H1 (cell line): ENCODE measurements around the gene RIIAD1. TPM values are rescaled to one million over a fixed set of nuclear protein-coding genes. Genes with fewer than 3 reads are reported as not detected.

Source experiments
- CTCF ChIA-PET: fragments of 300-600 bp; sonication (Branson Sonifier 250); formaldehyde crosslinking; loops from one replicate; lab custom pipeline; 2021; ENCODE audit not compliant: partially characterized antibody; lab: Charles Lee
- POLR2A ChIA-PET: fragments of 300-600 bp; sonication (Branson Sonifier 250); formaldehyde crosslinking; loops from one replicate; lab custom pipeline; 2021; ENCODE audit warnings: inconsistent platforms; ENCODE audit not compliant: partially characterized antibody; lab: Charles Lee
- DNase-seq, 2 experiments: peaks; one replicate each; pipeline versions ENCODE4 v3.0.0 to v3.0.0-alpha.2; 2010 to 2022; ENCODE audit warnings: low spot score in 2 of 2, low read depth in 1 of 2, mixed read lengths in 1 of 2
- FAIRE-seq: peaks from 2 replicates; lab custom pipeline; 2011; peaks lifted over from hg19 to GRCh38; lab: Jason Lieb, UNC
- H2AFZ ChIP-seq: 2 replicates; pipeline ENCODE4 v1.8.1; 2012; ENCODE audit warnings: low read length, inconsistent platforms
- H2AK5ac ChIP-seq: 2 replicates; pipeline ENCODE4 v1.6.1; 2013; ENCODE audit warnings: low read depth, low read length
- H2BK120ac ChIP-seq: replicated peaks from 2 replicates; pipeline ENCODE3; 2013; ENCODE audit warnings: low read depth, low read length, inconsistent platforms
- H2BK12ac ChIP-seq: 2 replicates; pipeline ENCODE4 v1.6.1; 2013; ENCODE audit warnings: low read depth, low read length
- H2BK15ac ChIP-seq: 2 replicates; pipeline ENCODE4 v1.6.1; 2013; ENCODE audit warnings: low read length
- H2BK20ac ChIP-seq: 2 replicates; pipeline ENCODE4 v1.6.1; 2013; ENCODE audit warnings: low read length
- H2BK5ac ChIP-seq: 2 replicates; pipeline ENCODE4 v1.6.1; 2013; ENCODE audit warnings: low read depth, low read length
- H3K14ac ChIP-seq: 2 replicates; pipeline ENCODE4 v1.6.1; 2013; ENCODE audit warnings: inconsistent platforms; ENCODE audit not compliant: insufficient read length
- H3K18ac ChIP-seq: 2 replicates; pipeline ENCODE4 v1.6.1; 2013; ENCODE audit warnings: low read length; ENCODE audit errors: extremely low read depth
- H3K23ac ChIP-seq: 2 replicates; pipeline ENCODE4 v1.6.1; 2013; ENCODE audit warnings: inconsistent platforms; ENCODE audit not compliant: insufficient read length
- H3K23me2 ChIP-seq: 2 replicates; pipeline ENCODE4 v1.6.1; 2013; ENCODE audit warnings: low read depth, low read length
- H3K27ac ChIP-seq: 2 replicates; pipeline ENCODE4 v1.6.1; 2011; ENCODE audit warnings: low read depth, low read length, inconsistent platforms
- H3K27me3 ChIP-seq, 4 experiments: replicated peaks in 1 of 4; 1 replicate in 1 of 4; 2 replicates in 3 of 4; pipeline versions ENCODE4 v1.6.1 to v1.8.1; 2011 to 2013; ENCODE audit warnings: low read length in 3 of 4, mild to moderate bottlenecking in 3 of 4, inconsistent platforms in 2 of 4, mixed read lengths in 2 of 4, moderate library complexity in 1 of 4; ENCODE audit not compliant: control insufficient read depth in 3 of 4, insufficient read depth in 3 of 4; ENCODE audit errors: extremely low read depth in 1 of 4
- H3K36me3 ChIP-seq, 4 experiments: 2 replicates each; pipeline versions ENCODE4 v1.6.1 to v1.8.1; 2011 to 2013; ENCODE audit warnings: mild to moderate bottlenecking in 4 of 4, low read length in 3 of 4, moderate library complexity in 2 of 4, control low read depth in 1 of 4, inconsistent platforms in 1 of 4; ENCODE audit not compliant: insufficient read depth in 4 of 4, control insufficient read depth in 2 of 4
- H3K4ac ChIP-seq: replicated peaks from 2 replicates; pipeline ENCODE3; 2013; ENCODE audit warnings: low read length, low read depth, mixed read lengths, inconsistent platforms; ENCODE audit not compliant: insufficient read length
- H3K4me1 ChIP-seq, 4 experiments: replicated peaks in 1 of 4; 1 replicate in 1 of 4; 2 replicates in 3 of 4; pipeline versions ENCODE4 v1.6.1 to v1.8.1; 2011 to 2013; ENCODE audit warnings: low read length in 3 of 4, inconsistent platforms in 2 of 4, mixed read lengths in 1 of 4; ENCODE audit not compliant: insufficient read depth in 4 of 4, control insufficient read depth in 3 of 4
- H3K4me2 ChIP-seq, 2 experiments: 2 replicates each; pipeline versions ENCODE4 v1.6.1 to v1.8.1; 2011 to 2013; ENCODE audit warnings: low read depth in 2 of 2, low read length in 2 of 2, control low read depth in 1 of 2, inconsistent platforms in 1 of 2, mild to moderate bottlenecking in 1 of 2; ENCODE audit not compliant: insufficient read depth in 1 of 2
- H3K4me3 ChIP-seq, 4 experiments: fragments of 200-600, 300-600 bp in 1 of 4; sonication (generic), shearing (Covaris generic), sonication (Bioruptor Twin) in 1 of 4; 2 replicates each; pipeline versions ENCODE4 v1.5.1 to v1.8.1; 2011 to 2016; ENCODE audit warnings: low read length in 4 of 4, low read depth in 3 of 4, control low read depth in 2 of 4, inconsistent platforms in 2 of 4, mild to moderate bottlenecking in 2 of 4, mixed read lengths in 1 of 4, moderate library complexity in 1 of 4; ENCODE audit not compliant: insufficient read depth in 2 of 4; ENCODE audit errors: extremely low read depth in 1 of 4
- H3K56ac ChIP-seq: replicated peaks from 2 replicates; pipeline ENCODE3; 2013; ENCODE audit warnings: low read depth, mild to moderate bottlenecking, mixed read lengths, low read length, inconsistent platforms; ENCODE audit not compliant: insufficient read length
- H3K79me1 ChIP-seq: 2 replicates; pipeline ENCODE4 v1.6.1; 2013; ENCODE audit warnings: low read depth, low read length, control low read depth
- H3K79me2 ChIP-seq, 2 experiments: 2 replicates each; pipeline versions ENCODE4 v1.6.1 to v1.8.1; 2012 to 2013; ENCODE audit warnings: low read length in 2 of 2, mild to moderate bottlenecking in 2 of 2, inconsistent platforms in 1 of 2; ENCODE audit not compliant: insufficient read depth in 2 of 2, control insufficient read depth in 1 of 2
- H3K9ac ChIP-seq, 4 experiments: replicated peaks in 1 of 4; 1 replicate in 1 of 4; 2 replicates in 3 of 4; pipeline versions ENCODE4 v1.6.1 to v1.8.1; 2011 to 2013; ENCODE audit warnings: low read depth in 3 of 4, low read length in 3 of 4, control low read depth in 2 of 4, mild to moderate bottlenecking in 2 of 4, moderate library complexity in 2 of 4, inconsistent platforms in 1 of 4; ENCODE audit errors: extremely low read depth in 1 of 4
- H3K9me3 ChIP-seq, 2 experiments: 2 replicates each; pipeline versions ENCODE4 v1.6.1 to v1.8.1; 2012 to 2013; ENCODE audit warnings: mild to moderate bottlenecking in 2 of 2, moderate library complexity in 2 of 2, control low read depth in 1 of 2, inconsistent platforms in 1 of 2, low read depth in 1 of 2, low read length in 1 of 2, mixed read lengths in 1 of 2; ENCODE audit not compliant: insufficient read depth in 2 of 2
- H4K20me1 ChIP-seq, 2 experiments: replicated peaks in 1 of 2; 2 replicates each; pipeline versions ENCODE3 to v1.8.1; 2011 to 2013; ENCODE audit warnings: inconsistent platforms in 2 of 2, low read length in 2 of 2, mild to moderate bottlenecking in 1 of 2; ENCODE audit not compliant: insufficient read depth in 2 of 2, control insufficient read depth in 1 of 2
- H4K5ac ChIP-seq: 2 replicates; pipeline ENCODE4 v1.6.1; 2013; ENCODE audit warnings: low read length, low read depth, mixed read lengths, inconsistent platforms; ENCODE audit not compliant: insufficient read length
- H4K8ac ChIP-seq: 2 replicates; pipeline ENCODE4 v1.8.0; 2013; ENCODE audit warnings: mild to moderate bottlenecking, moderate library complexity, low read length, inconsistent platforms; ENCODE audit not compliant: insufficient read depth; ENCODE audit errors: extremely low read depth
- H4K91ac ChIP-seq: replicated peaks from 2 replicates; pipeline ENCODE3; 2013; ENCODE audit warnings: low read length, mixed read lengths, inconsistent platforms; ENCODE audit not compliant: insufficient read length
- MAFK ChIP-seq: IDR thresholded peaks from 2 replicates; pipeline ENCODE4 v1.6.1; 2012; ENCODE audit warnings: low read depth, mild to moderate bottlenecking, improper control_type of control experiment, low read length
- RAD21 ChIP-seq, 2 experiments: IDR thresholded peaks in 1 of 2; conservative IDR thresholded peaks in 1 of 2; 2 replicates each; pipeline ENCODE4 v1.6.1; 2011; ENCODE audit warnings: low read depth in 2 of 2, low read length in 2 of 2, improper control_type of control experiment in 1 of 2, inconsistent platforms in 1 of 2, mild to moderate bottlenecking in 1 of 2, moderate library complexity in 1 of 2
- TAF1 ChIP-seq: IDR thresholded peaks from 2 replicates; pipeline ENCODE4 v1.6.1; 2011; ENCODE audit warnings: mild to moderate bottlenecking, low read depth, low read length
- WGBS, 2 experiments: shearing (Covaris generic) in 1 of 2; methylation state at CpG; one replicate each; pipeline versions ENCODE4 v1.1.6 to v1.1.7; 2013 to 2015; ENCODE audit warnings: low lambda C conversion rate in 2 of 2, mixed read lengths in 2 of 2, inconsistent platforms in 1 of 2, low coverage in 1 of 2, missing lambda C conversion rate in 1 of 2; ENCODE audit not compliant: insufficient replicate concordance in 2 of 2, insufficient coverage in 1 of 2, insufficient read length in 1 of 2; ENCODE audit errors: extremely low coverage in 1 of 2, missing lambda C conversion rate in 1 of 2; 5-methylcytosine and 5-hydroxymethylcytosine counted together
- polyA plus RNA-seq, 7 experiments: library from polyadenylated mRNA; depleted of rRNA in 3 of 7; stranded (reverse) in 5 of 7; unstranded in 2 of 7; fragments of >200 nt in 5 of 7; fragments of 200-250 nt in 2 of 7; gene quantifications; 1 replicate in 5 of 7; 2 replicates in 1 of 7; 4 replicates in 1 of 7; pipeline versions ENCODE4 v1.2.1 to v1.2.3, GENCODE V29; 2011 to 2013; ENCODE audit warnings: missing spikeins in 2 of 7, mixed read lengths in 2 of 7
- total RNA-seq: library from RNA; stranded (reverse); fragmentation: NEBNext Ultra II Directional; extraction: Animal tissue kit (Norgen Biotek cat#: 25700); gene quantifications from 2 replicates; pipeline ENCODE4 v1.2.1, GENCODE V29; 2021
- TF ChIP-seq, protein P1 (sequence below), 3 experiments: IDR thresholded peaks; 1 replicate in 2 of 3; 2 replicates in 1 of 3; pipeline versions ENCODE4 v1.5.1 to v1.6.1; 2011; ENCODE audit warnings: low read length in 3 of 3, mild to moderate bottlenecking in 3 of 3, inconsistent platforms in 2 of 3, low read depth in 1 of 3, moderate library complexity in 1 of 3; ENCODE audit not compliant: insufficient read depth in 1 of 3; ENCODE audit errors: control extremely low read depth in 1 of 3

The RIIAD1 gene
- total and polyA plus RNA-seq, 2 of the 8 experiments (the other 6 are each of a cell fraction or from before 2014, with no cell fraction given), result not detected

DNA sequence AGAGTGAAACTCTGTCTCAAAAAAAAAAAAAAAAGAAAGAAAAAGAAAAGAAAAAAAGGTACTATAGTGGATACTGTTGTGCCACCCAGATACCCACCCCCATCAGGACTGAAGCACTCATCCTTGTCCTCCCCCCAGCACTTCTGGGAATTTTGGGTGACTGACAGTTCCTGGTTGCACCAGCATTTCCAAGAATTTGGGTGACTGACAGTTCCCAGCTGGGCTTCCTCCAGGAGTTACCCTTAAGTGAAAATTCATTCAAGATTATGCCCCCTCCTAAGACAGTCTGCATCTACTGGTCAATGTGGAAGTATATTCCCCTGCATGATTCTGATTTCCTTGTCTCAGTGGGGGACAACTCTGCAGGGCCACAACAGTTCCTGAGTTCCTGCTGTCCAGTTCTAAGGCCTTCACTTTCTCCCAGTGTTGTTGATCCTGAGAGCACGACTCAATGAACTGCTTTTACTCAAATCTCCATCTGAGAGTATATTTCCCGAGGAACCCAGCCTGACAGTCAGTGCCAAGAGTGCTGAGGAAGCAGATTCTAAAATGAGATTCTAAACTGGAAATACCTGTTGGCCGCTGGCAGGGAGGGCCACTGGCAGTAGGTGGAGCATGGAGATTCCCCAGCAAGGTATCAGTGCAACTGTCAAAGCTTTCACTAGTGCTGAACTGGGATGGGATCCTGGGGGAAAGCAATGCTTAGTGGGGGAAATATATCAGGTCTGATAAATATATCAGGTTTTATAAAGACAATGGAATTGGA is 18.5 kb downstream of the RIIAD1 start:
- Histone ChIP-seq H3K36me3 (no peaks in the 10 kb centered on the region), H3K9ac (no peak overlapping the region), H3K4me3 (no peak overlapping the region), H4K91ac (no peak overlapping the region), H4K8ac (no peak overlapping the region), H3K4me1 (peaks cover 0 to 5% (median 3%) of the 10 kb centered on the region in 4 experiments; a peak in 3 of 7 replicates), H4K5ac (no peak overlapping the region), H3K56ac (no peak overlapping the region), H3K4me2 (no peak overlapping the region), H2BK20ac (no peak overlapping the region), H3K14ac (no peak overlapping the region), H2BK12ac (no peak overlapping the region), H2AFZ (no peak overlapping the region), H3K18ac (no peak overlapping the region), H3K23ac (no peak overlapping the region), H4K20me1 (no peaks in the 10 kb centered on the region), H3K9me3 (peaks cover 16 to 18% of the 10 kb centered on the region in 2 experiments), H3K27me3 (no peaks in the 10 kb centered on the region; a peak in 1 of 7 replicates), H2BK5ac (no peak overlapping the region), H3K79me1 (no peaks in the 10 kb centered on the region), H3K79me2 (no peaks in the 10 kb centered on the region), H3K4ac (no peak overlapping the region), H3K27ac (no peak overlapping the region), H2AK5ac (no peak overlapping the region), H2BK15ac (no peak overlapping the region), H2BK120ac (no peak overlapping the region), H3K23me2 (no peaks in the 10 kb centered on the region)
- TF ChIP-seq TAF1, result no peak
- TF ChIP-seq MAFK, result peak; percentile 81
- TF ChIP-seq, protein P1, sequence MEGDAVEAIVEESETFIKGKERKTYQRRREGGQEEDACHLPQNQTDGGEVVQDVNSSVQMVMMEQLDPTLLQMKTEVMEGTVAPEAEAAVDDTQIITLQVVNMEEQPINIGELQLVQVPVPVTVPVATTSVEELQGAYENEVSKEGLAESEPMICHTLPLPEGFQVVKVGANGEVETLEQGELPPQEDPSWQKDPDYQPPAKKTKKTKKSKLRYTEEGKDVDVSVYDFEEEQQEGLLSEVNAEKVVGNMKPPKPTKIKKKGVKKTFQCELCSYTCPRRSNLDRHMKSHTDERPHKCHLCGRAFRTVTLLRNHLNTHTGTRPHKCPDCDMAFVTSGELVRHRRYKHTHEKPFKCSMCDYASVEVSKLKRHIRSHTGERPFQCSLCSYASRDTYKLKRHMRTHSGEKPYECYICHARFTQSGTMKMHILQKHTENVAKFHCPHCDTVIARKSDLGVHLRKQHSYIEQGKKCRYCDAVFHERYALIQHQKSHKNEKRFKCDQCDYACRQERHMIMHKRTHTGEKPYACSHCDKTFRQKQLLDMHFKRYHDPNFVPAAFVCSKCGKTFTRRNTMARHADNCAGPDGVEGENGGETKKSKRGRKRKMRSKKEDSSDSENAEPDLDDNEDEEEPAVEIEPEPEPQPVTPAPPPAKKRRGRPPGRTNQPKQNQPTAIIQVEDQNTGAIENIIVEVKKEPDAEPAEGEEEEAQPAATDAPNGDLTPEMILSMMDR (IDR thresholded peaks at IDR 0.05; ENCODE audit: control extremely low read depth in 1 of 3, insufficient read depth in 1 of 3, low read depth in 1 of 3, low read length in 3 of 3), result no peak
- TF ChIP-seq RAD21 (IDR thresholded peaks at IDR 0.05 in 1 of 2, conservative IDR thresholded peaks at IDR 0.05 in 1 of 2; ENCODE audit: low read depth in 2 of 2, low read length in 2 of 2), result peak in 1 of 2 experiments; percentile 6; a peak in 1 of 4 replicates
- POLR2A ChIA-PET, result interaction anchor here (0.7 kb wide), 1 partner anchor 100 kb away, joined by 3 read pairs; the partner anchor contains the start of gene C2CD4D
- DNase-seq (no peak), FAIRE-seq (no peak)
- CTCF ChIA-PET, result interaction anchor here (1.2 to 3.4 kb wide), 6 partner anchors 23 to 191 kb away, joined by 3 to 13 read pairs (median 6); partner anchors contain the start of gene CELF3
- WGBS, 2 experiments, result 93% methylated on average over 3 of the region's 3 CpGs; no CpG with 5 or more reads in 1 of the 2 experiments
